Left kidney (tissue), 2 donors: ENCODE data around the gene HEPN1. TPM values are rescaled to one million over a fixed set of nuclear protein-coding genes. Genes with fewer than 3 reads are reported as not detected.

Experiments used
- DNase-seq: peaks from one replicate; pipeline ENCODE4 v3.0.0-alpha.2; 2013
- polyA plus RNA-seq: library from polyadenylated mRNA; unstranded; fragments of 120-200 nt; gene quantifications from one replicate; pipeline ENCODE4 v1.2.1, GENCODE V29; 2013; ENCODE audit not compliant: insufficient read length

Gene HEPN1
- polyA plus RNA-seq, 1 donor, result 1.7 TPM

GRCh38 chr11:124898263-124898680, 20.8 kb upstream of the HEPN1 start:
- DNase-seq, result no peak

GRCh38 chr11:124898711-124899110, 20.3 kb upstream of the HEPN1 start:
- no peak for DNase-seq

- DNase-seq, result no peak
Measured at GRCh38 chr11:124899383-124900145, 19.5 kb upstream of the HEPN1 start.

GRCh38 chr11:124900464-124900863, 18.6 kb upstream of the HEPN1 start:
- DNase-seq, result no peak

- no peak for DNase-seq
Measured at GRCh38 chr11:124902616-124903015, 16.4 kb upstream of the HEPN1 start.

- no peak for DNase-seq
Measured at GRCh38 chr11:124915541-124916369, 3.3 kb upstream of the HEPN1 start.

- no peak for DNase-seq
Measured at GRCh38 chr11:124916370-124916710, 2.7 kb upstream of the HEPN1 start.

GRCh38 chr11:124917115-124917637, 1.9 kb upstream of the HEPN1 start:
- DNase-seq, result no peak

GRCh38 chr11:124919898-124920297, 848 bp downstream of the HEPN1 start:
- DNase-seq, result no peak

GRCh38 chr11:124920356-124920755, 1.3 kb downstream of the HEPN1 start:
- DNase-seq, result no peak

- peak; percentile 79 for DNase-seq
Measured at GRCh38 chr11:124920870-124921609, 2.0 kb downstream of the HEPN1 start.

GRCh38 chr11:124922831-124923230, 3.8 kb downstream of the HEPN1 start:
- no peak for DNase-seq

- no peak for DNase-seq
Measured at GRCh38 chr11:124923296-124923695, 4.2 kb downstream of the HEPN1 start.

GRCh38 chr11:124928942-124929665, 10.1 kb downstream of the HEPN1 start:
- DNase-seq, result no peak

GRCh38 chr11:124930799-124931198, 11.7 kb downstream of the HEPN1 start:
- no peak for DNase-seq

- DNase-seq, result no peak
Measured at GRCh38 chr11:124934862-124935547, 16.0 kb downstream of the HEPN1 start.

- DNase-seq, result no peak
Measured at GRCh38 chr11:124935548-124936514, 16.8 kb downstream of the HEPN1 start, which contains the start of gene HEPACAM. HEPACAM (minus strand) TSS chr11:124936047; CDS start chr11:124936006, 41 bp downstream.

- DNase-seq, result no peak
Measured at GRCh38 chr11:124937336-124937935, 18.4 kb downstream of the HEPN1 start.

GRCh38 chr11:124938206-124938765, 19.2 kb downstream of the HEPN1 start:
- no peak for DNase-seq
